Activated T-helper 17 cell treated with anti-CD3 and anti-CD28 coated beads, Interleukin-2, amount 50 U/mL, for 72 hours (primary cell): ENCODE measurements around the gene TMCO5A. TPM values are rescaled to one million over a fixed set of nuclear protein-coding genes. Genes with fewer than 3 reads are reported as not detected.
A peak's percentile ranks its signal among the peaks of the same experiment; 100 is the strongest.

Source experiments
- ATAC-seq: fragments of 150-1000 bp; cut with Tn5 transposase; replicated peaks from 2 replicates; pipeline ENCODE4 v1.10.0; 2021; ENCODE audit warnings: mild to moderate bottlenecking, moderate library complexity
- H3K27ac Mint-ChIP-seq: one replicate; pipeline ENCODE4 v1.8.0; 2022; ENCODE audit warnings: mixed read lengths
- H3K27me3 Mint-ChIP-seq: one replicate; pipeline ENCODE4 v1.8.0; 2022; ENCODE audit warnings: mixed read lengths
- H3K36me3 Mint-ChIP-seq: one replicate; pipeline ENCODE4 v1.8.0; 2022; ENCODE audit warnings: low read depth, mild to moderate bottlenecking, mixed read lengths
- H3K4me1 Mint-ChIP-seq: one replicate; pipeline ENCODE4 v1.8.0; 2022; ENCODE audit warnings: mixed read lengths
- H3K4me3 Mint-ChIP-seq: one replicate; pipeline ENCODE4 v1.8.0; 2022; ENCODE audit warnings: mild to moderate bottlenecking, mixed read lengths
- H3K9me3 Mint-ChIP-seq: one replicate; pipeline ENCODE4 v1.8.0; 2022; ENCODE audit warnings: mixed read lengths
- total RNA-seq, 2 donors: library from RNA; stranded (reverse); gene quantifications; one replicate each; pipeline ENCODE4 v1.2.3, GENCODE V29; 2022

The TMCO5A gene
- not detected for total RNA-seq

GRCh38 chr15:37934340-37934739, at the start of gene TMCO5A:
TMCO5A (plus strand) TSS chr15:37934640; CDS start chr15:37936324, 1,684 bp downstream.
- Mint-ChIP-seq H3K27me3 (peaks cover 8% of the 10 kb centered on the region), H3K9me3 (peaks cover 10% of the 10 kb centered on the region), H3K27ac (no peak within 1 kb of the TSS), H3K36me3 (no peaks in the 10 kb centered on the region), H3K4me1 (no peaks in the 10 kb centered on the region), H3K4me3 (no peak within 1 kb of the TSS)
- ATAC-seq, result no peak

DNA sequence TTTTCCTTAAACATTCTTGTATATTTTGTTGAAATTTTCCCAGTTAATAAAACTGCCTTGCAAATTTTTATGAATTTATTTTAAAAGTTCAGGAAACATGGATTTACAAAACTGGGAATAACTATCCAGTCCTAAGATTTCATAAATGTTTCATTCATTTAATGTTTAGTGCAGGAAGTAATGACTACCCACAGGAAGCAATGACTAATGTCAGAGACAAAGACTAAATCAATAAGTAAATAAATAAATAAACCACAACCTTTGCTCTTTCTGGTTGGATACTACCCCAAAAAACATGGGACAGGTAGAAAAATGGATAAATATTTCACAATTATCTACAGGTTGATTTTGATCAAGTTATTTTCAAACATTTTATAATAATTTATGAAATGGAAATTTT, 48.8 kb upstream of the TMCO5A start:
- Mint-ChIP-seq H3K36me3 (no peaks in the 10 kb centered on the region), H3K27ac (no peak overlapping the region), H3K4me3 (no peak overlapping the region), H3K4me1 (no peaks in the 10 kb centered on the region), H3K27me3 (peaks cover 31% of the 10 kb centered on the region), H3K9me3 (no peaks in the 10 kb centered on the region)
- no peak for ATAC-seq

DNA sequence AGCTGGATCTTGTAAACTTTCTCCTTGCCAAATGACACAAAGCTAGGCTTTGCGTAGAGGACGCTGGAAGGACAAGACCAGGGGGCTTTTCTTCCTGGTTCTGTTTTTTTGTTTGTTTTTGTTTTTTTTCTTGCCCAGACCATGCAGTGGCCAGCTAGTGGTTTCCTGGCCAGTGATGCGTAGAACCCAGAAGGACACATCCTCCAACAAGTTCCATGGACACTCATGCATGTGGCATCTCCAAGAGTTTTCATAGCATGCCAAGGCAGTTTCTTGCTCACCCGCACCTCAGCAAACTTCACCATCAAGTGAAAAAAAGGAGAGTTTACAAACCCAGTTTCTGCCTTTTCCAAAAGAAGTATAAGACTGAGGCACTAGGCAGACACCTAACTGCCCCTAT, 46.1 kb upstream of the TMCO5A start:
- H3K4me3 Mint-ChIP-seq, result no peak overlapping the region
- no peaks in the 10 kb centered on the region for H3K4me1 Mint-ChIP-seq
- H3K27ac Mint-ChIP-seq, result no peak overlapping the region
- H3K27me3 Mint-ChIP-seq, result peaks cover 18% of the 10 kb centered on the region
- no peak for ATAC-seq
- no peaks in the 10 kb centered on the region for H3K9me3 Mint-ChIP-seq
- no peaks in the 10 kb centered on the region for H3K36me3 Mint-ChIP-seq

GRCh38 chr15:37891766-37892368, 42.6 kb upstream of the TMCO5A start:
- H3K4me3 Mint-ChIP-seq, result no peak overlapping the region
- ATAC-seq, result peak; percentile 37
- H3K9me3 Mint-ChIP-seq, result no peaks in the 10 kb centered on the region
- H3K27ac Mint-ChIP-seq, result no peak overlapping the region
- H3K27me3 Mint-ChIP-seq, result peaks cover 20% of the 10 kb centered on the region
- no peaks in the 10 kb centered on the region for H3K4me1 Mint-ChIP-seq
- H3K36me3 Mint-ChIP-seq, result no peaks in the 10 kb centered on the region

GRCh38 chr15:37893309-37893708, 41.1 kb upstream of the TMCO5A start:
- Mint-ChIP-seq H3K4me1 (no peaks in the 10 kb centered on the region), H3K4me3 (no peak overlapping the region), H3K27me3 (peaks cover 23% of the 10 kb centered on the region), H3K27ac (no peak overlapping the region), H3K9me3 (no peaks in the 10 kb centered on the region), H3K36me3 (no peaks in the 10 kb centered on the region)
- no peak for ATAC-seq

DNA sequence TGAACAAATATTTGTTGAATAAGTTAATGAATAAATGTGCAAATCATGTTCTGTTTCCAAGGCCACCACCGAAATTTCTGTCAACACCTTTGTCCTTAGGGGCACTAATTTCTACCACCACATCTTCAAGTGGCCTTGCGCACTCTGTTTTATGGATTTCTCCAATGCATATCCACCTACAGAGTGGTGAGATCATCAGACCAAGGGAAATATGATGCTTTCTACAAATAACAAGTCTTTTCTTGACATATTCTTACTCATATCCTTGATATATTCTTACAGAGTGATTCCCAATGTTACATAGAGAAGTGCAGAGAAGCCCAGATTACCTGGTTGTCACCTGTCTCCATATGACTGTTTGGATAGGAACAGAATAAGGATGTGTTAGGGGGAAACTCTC, 36.1 kb upstream of the TMCO5A start:
- Mint-ChIP-seq H3K4me1 (no peaks in the 10 kb centered on the region), H3K4me3 (no peak overlapping the region), H3K27ac (no peak overlapping the region), H3K9me3 (no peaks in the 10 kb centered on the region), H3K36me3 (no peaks in the 10 kb centered on the region), H3K27me3 (peaks cover 18% of the 10 kb centered on the region)
- ATAC-seq, result no peak

- H3K4me1 Mint-ChIP-seq, result no peaks in the 10 kb centered on the region
- H3K27me3 Mint-ChIP-seq, result peaks cover 16% of the 10 kb centered on the region
- ATAC-seq, result no peak
- H3K36me3 Mint-ChIP-seq, result no peaks in the 10 kb centered on the region
- H3K4me3 Mint-ChIP-seq, result no peak overlapping the region
- H3K9me3 Mint-ChIP-seq, result no peaks in the 10 kb centered on the region
- H3K27ac Mint-ChIP-seq, result no peak overlapping the region
Observed at GRCh38 chr15:37900326-37901221, 33.9 kb upstream of the TMCO5A start.

- Mint-ChIP-seq H3K9me3 (no peaks in the 10 kb centered on the region), H3K4me1 (no peaks in the 10 kb centered on the region), H3K27ac (no peak overlapping the region), H3K4me3 (no peak overlapping the region), H3K36me3 (no peaks in the 10 kb centered on the region), H3K27me3 (peaks cover 6% of the 10 kb centered on the region)
- no peak for ATAC-seq
Observed at GRCh38 chr15:37902126-37902525, 32.3 kb upstream of the TMCO5A start.

- H3K27ac Mint-ChIP-seq, result no peak overlapping the region
- H3K9me3 Mint-ChIP-seq, result no peaks in the 10 kb centered on the region
- no peak overlapping the region for H3K4me3 Mint-ChIP-seq
Observed at GRCh38 chr15:37903919-37904625, 30.4 kb upstream of the TMCO5A start.

DNA sequence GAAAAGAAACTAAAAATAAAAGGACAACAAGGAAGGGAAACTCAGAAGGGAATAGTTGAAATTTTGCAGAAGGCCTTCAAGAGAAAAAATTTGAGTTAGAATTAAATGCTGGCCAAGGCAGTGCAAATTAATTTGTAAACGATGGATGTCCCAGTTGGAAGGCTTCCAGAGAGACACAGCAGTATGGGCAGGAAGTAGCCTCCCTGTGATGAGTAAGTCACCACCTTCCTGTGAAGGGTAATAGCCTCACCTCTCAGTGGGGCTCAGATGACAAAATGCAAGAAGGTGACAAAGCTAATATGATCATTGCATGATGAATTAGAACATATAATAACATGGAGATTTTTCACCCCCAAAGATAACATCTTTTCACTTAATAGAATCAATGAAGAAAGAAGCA, 27.3 kb upstream of the TMCO5A start:
- ATAC-seq, result no peak
- no peaks in the 10 kb centered on the region for H3K36me3 Mint-ChIP-seq
- H3K27ac Mint-ChIP-seq, result no peak overlapping the region
- no peaks in the 10 kb centered on the region for H3K9me3 Mint-ChIP-seq
- no peak overlapping the region for H3K4me3 Mint-ChIP-seq
- H3K27me3 Mint-ChIP-seq, result peaks cover 7% of the 10 kb centered on the region
- no peaks in the 10 kb centered on the region for H3K4me1 Mint-ChIP-seq

More at GRCh38 chr15:37903919-37904625, 30.4 kb upstream of the TMCO5A start:
- Mint-ChIP-seq H3K36me3 (no peaks in the 10 kb centered on the region), H3K4me1 (no peaks in the 10 kb centered on the region), H3K27me3 (peaks cover 3% of the 10 kb centered on the region)
- ATAC-seq, result no peak

DNA sequence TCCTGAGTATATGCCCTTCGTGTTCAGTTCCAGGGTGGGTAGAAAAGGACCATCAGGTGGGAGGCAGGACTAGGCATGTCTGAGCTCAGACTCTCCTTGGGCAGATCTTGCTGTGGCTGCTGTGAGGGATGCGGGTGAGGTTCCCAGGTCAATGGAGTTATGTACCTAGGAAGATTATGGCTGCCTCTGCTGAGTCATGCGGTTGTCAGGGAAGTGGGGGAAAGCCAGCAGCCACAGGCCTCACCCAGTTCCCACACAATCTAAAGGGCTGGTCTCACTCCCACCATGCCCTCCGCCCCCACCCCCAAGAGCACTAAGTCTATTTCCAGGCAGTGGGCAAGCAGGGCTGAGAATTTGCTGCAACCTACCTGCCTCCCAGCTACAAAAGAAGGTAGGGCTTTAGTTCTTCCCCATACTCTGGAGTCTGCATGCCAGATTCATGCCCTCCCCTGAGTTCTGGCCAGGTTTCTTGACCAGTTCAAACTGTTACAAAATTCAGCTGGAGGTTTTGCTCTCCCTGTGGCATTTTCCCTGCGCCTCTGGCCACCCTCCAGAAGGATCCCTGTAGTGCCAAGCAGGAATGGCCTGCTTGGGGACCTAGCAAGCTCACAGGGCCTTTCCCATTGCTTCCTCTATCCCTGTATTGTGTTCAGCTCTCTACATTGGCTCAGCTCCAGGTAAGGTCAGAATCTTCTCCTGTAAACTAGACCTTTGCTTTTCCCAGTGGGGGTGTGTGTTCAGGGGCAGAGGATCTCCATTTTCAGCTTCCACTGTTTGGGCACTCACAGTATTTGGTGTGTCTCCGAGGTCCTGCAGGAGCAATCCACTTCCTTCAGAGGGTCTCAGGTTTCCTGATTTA, 12.7 kb upstream of the TMCO5A start:
- H3K9me3 Mint-ChIP-seq, result peaks cover 6% of the 10 kb centered on the region
- no peak for ATAC-seq
- no peak overlapping the region for H3K27ac Mint-ChIP-seq
- H3K36me3 Mint-ChIP-seq, result no peaks in the 10 kb centered on the region
- peaks cover 21% of the 10 kb centered on the region for H3K27me3 Mint-ChIP-seq
- no peaks in the 10 kb centered on the region for H3K4me1 Mint-ChIP-seq
- H3K4me3 Mint-ChIP-seq, result no peak overlapping the region

GRCh38 chr15:37926136-37926535, 8.3 kb upstream of the TMCO5A start:
- Mint-ChIP-seq H3K27ac (no peak overlapping the region), H3K9me3 (peaks cover 6% of the 10 kb centered on the region), H3K4me3 (no peak overlapping the region), H3K36me3 (no peaks in the 10 kb centered on the region), H3K27me3 (peaks cover 19% of the 10 kb centered on the region), H3K4me1 (no peaks in the 10 kb centered on the region)
- no peak for ATAC-seq

GRCh38 chr15:37929238-37929637, 5.2 kb upstream of the TMCO5A start:
- Mint-ChIP-seq H3K4me3 (no peak overlapping the region), H3K27ac (no peak overlapping the region), H3K27me3 (peaks cover 9% of the 10 kb centered on the region), H3K4me1 (no peaks in the 10 kb centered on the region), H3K9me3 (peaks cover 2% of the 10 kb centered on the region), H3K36me3 (no peaks in the 10 kb centered on the region)
- no peak for ATAC-seq

DNA sequence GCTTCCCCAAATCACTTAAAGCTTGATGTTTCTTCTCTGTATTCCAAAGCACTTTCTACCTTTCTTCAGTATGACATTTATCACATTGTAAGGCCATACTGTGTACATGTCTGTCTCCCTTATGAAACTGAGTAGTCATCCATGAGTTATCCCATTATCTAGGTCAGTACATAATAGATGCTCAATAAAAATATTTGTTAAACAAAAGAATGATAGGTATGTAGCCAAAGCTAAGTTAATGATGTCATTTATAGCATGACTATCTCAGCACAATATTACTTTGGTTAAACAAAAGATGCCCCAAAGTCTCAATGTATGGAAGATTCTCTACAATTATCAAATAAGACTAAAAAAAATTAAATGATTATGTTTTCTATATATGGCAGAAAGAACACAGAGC, 3.1 kb upstream of the TMCO5A start:
- Mint-ChIP-seq H3K36me3 (no peaks in the 10 kb centered on the region), H3K27ac (no peak overlapping the region), H3K27me3 (peaks cover 11% of the 10 kb centered on the region), H3K9me3 (peaks cover 10% of the 10 kb centered on the region), H3K4me1 (no peaks in the 10 kb centered on the region), H3K4me3 (no peak overlapping the region)
- no peak for ATAC-seq
